Cortex of kidney (tissue), 1 donor: ENCODE measurements around the gene CDH12.
"Not testable (repeated sequence)": the region's sequence is repeated elsewhere in the genome, so short reads cannot be mapped to it uniquely, and the experiment has no call there.

Experiments
- DNase-seq: peaks from one replicate; lab custom pipeline; 2025; lab: John Stamatoyannopoulos, UW

CDH12 gene

GRCh38 chr5:22151801-22152200 is 701.3 kb downstream of the CDH12 start:
- DNase-seq: not testable (repeated sequence)

DNA sequence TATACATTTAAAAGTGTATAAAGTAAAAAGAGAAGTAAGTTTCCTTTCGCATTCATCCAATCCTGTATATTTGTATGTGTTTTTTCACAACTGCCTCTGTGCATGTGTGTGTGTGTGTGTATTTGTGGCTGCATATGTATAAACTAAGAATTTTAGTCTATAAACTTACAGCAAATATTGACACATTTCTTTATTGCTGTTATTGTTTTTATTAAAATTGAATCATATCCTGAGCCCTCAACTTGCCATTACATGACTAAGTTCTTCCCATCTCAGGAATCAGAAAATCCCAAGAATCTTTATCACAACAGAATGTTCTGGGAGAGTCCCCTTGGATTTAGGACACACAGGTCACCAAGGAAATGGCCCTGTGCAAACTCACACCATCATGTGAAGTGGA is 712.7 kb downstream of the CDH12 start:
- DNase-seq: not testable (repeated sequence)

DNA sequence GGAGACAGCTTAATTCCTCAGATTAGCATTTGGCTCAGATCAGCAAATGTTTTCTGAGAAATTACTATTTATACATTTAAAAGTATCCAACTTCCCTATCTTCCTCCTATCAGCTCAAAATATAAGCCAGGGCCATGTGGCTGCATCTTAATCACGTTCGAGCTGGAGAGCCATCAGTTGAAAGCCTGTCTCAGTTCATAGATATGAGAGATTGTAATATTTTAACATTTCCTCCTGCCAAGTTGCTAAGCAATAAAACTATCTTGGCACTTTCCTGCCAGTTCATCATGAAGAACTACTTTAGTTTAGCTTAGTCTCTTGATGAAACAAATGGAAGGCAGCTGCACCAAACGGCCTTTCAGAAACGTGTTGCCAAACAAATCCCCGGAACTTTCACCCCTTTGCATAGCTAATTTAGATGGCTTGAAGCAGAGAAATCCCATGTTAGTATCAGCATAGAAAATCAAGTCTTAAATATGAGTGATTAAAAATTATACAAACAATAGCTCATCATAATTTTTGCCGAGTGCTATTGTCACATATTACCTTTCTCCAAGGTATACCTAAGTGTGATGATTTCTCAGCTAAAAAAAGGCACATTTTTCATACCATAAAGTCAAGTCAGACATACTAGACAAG is 713.4 kb downstream of the CDH12 start:
- not testable (repeated sequence) for DNase-seq

GRCh38 chr5:22111320-22111719 is 741.8 kb downstream of the CDH12 start:
- DNase-seq: no peak

- no peak for DNase-seq
These were observed 743.8 kb downstream of the CDH12 start for GRCh38 chr5:22109315-22109714.

DNA sequence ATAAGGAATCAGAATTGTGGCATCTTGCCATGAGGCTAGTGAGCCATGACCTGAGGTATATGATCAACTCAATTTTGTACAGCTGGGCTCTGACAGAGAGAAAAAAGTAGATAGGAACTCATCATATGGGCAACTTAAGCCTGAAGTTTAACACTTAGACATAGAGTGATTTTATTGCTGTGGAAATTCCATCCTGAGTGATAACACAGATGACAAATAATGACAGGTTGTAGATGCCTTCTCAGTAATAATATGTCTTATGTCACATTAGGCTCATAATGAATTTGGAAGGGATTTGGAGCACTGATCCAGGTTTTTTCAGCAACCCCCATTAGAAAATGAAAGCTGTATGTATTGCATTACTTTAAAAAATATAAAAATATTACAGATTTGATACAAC is 744.6 kb downstream of the CDH12 start:
- DNase-seq: no peak

GRCh38 chr5:22102823-22103359 is 750.3 kb downstream of the CDH12 start:
- DNase-seq: no peak

- no peak for DNase-seq
These were observed 764.6 kb downstream of the CDH12 start for GRCh38 chr5:22088517-22088916.

DNA sequence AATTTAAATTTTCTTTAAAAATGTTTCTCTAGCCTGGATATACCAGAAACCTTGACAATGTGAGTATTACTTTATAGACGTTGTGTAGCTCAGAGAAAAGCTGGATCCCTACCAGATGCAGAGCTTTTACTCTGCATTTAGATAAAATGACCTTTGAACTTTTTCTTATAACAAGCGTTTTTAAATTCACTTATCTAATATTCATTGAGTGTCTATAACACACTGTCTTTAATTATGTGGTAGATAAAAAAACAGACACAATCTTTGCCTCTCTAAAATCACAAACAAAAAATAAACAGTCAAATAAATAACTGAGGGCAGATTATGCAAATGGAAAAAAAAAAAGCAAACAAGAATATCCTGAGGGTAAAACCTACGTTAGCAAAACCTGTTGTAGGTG is 773.6 kb downstream of the CDH12 start:
- DNase-seq: no peak

DNA sequence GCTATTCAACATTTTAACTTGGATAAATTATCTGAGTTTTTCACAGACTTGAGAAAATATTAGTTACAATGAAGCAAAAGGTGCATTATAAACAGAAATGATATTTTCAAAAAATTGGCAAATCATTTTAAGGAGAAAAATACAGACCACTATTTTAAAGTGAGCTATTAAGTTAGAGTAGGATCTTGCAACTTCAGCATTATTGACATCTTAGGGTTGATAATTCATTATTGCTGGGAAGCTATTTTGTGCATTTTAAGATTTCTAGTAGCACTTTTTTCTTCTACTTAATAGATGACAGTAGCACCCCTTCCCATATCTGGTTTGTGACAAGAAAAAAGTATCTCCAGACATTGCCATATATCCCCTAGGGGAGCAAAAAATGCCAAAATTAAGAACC is 774.1 kb downstream of the CDH12 start:
- DNase-seq: no peak

DNA sequence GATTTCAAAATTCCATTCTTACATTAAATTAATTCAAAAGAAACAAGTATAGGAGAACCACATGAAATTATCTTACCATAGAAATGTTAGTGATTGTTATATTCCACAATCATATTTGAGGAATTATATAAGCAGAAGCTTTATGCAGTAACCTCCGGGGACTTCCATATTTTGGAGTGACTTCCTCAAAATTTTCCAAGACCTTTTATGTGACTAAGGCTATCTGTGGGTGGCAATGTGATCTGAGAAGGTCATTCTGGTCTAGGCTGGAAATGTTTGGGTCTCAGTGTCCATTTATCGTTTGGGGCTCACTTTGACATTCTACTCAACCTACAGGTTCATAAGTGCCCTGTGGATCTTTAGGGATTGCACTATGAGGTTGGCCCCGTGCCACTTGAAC is 776.6 kb downstream of the CDH12 start:
- DNase-seq: no peak

- DNase-seq: no peak
These were observed 782.9 kb downstream of the CDH12 start for GRCh38 chr5:22070186-22070728.

- no peak for DNase-seq
These were observed 789.4 kb downstream of the CDH12 start for GRCh38 chr5:22063717-22064116.

DNA sequence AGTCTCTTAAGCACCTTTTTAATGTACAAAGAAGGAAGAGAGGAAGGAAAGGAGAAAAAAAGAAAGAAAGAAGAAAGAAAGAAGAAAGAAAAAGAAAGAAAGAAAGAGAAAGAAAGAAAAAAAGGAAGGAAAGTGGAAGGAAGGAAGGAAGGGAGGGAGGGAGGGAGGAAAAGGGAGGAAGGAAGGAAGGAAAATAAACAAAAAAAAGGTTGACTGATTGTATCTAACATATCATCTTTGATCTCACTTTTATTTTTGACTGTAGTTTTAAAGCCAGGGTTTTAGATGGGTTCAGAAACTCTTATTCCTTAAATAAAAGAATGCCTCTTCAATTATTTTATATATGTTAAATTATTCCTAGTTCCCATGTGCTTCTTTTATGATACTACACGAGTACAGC is 794.5 kb downstream of the CDH12 start:
- DNase-seq: no peak

DNA sequence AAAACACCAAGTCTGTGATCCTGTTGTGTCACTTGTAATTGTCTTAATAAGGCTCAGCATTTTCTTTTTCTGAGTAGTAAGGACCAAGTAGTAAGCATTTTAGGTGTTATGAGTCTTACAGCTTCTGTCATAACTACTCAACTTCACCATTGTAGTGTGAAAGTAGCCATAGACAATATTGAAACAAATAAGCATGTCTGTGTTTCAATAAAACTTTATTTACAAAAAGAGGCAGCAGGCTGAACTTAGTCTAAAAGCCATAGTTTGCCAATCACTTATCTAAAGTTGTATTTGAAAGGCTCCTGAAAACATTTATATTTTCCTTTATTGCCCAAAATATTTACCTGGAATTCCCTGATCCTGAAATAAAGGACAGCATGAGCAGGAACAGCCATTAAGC is 796.1 kb downstream of the CDH12 start:
- no peak for DNase-seq

DNA sequence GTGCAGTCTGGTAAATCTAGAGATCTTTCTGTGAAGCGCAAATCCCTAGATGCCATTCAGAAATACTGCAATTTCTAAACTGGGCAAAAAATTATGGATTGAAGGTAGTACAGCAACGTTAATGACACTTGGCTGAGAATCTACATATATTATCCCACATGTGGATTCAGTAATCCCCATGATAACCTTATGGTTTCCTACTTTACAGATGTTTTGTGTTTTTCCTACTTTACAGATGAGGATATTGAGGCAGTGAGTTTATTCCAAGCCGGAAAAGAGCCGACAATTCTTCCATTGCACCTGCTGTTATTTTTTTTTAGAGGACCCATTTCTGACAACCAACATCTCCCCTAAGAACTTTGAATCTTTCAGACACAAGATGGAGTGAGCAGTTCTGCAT is 796.5 kb downstream of the CDH12 start:
- no peak for DNase-seq

DNA sequence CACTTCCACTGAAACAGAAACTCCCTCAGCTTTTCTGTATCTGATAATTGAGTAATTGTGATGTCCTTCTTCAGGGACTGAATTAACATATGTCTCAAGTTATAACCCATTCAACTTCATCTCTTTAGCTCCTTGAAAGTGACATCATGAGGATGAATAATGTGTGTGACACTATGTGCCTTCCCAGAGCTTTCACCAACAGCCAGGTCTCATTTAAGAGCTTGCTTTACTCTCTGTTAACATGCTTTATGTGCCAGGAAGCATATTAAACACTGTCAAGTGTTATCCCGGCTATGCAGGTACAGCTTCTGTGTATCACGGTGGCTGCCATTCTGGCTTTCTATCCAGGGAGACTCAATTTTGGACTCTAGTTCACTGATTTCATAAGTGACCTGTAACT is 799.9 kb downstream of the CDH12 start:
- no peak for DNase-seq

DNA sequence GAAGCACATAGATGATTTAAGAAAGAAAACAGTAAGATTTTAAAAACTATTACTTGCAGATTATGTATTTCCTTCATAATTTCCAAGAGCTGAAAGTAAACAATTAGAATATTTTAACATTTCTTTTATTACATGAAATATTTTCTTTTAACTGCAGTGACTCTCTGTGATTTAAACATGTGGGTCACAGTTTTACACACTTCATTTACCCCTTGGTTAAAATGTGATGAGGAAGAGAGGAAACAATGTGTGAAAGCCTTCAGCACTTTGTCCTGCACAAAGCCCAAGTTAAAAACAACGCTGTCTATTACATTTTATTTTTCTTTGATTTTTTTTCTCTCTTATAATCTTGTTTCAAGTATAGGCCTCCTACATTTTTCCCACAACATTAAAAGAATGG is 801.3 kb downstream of the CDH12 start:
- no peak for DNase-seq

- DNase-seq: no peak
These were observed 802.2 kb downstream of the CDH12 start for GRCh38 chr5:22050931-22051330.

DNA sequence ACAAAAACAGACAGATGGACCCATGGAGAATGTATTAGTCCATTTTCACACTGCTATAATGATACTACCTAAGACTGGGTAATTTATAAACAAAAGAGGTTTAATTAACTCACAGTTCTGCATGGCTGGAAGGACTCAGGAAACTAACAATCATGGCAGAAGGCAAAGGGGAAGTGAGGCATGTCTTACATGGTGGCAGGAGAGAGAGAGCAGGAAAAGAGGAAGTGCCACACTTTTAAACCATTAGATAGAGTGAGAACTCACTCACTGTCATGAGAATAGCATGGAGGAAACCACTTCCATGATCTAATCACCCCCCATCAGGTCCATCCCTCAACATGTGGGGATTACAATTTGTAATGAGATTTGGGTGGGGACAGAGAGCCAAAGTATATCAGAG is 808.9 kb downstream of the CDH12 start:
- no peak for DNase-seq

DNA sequence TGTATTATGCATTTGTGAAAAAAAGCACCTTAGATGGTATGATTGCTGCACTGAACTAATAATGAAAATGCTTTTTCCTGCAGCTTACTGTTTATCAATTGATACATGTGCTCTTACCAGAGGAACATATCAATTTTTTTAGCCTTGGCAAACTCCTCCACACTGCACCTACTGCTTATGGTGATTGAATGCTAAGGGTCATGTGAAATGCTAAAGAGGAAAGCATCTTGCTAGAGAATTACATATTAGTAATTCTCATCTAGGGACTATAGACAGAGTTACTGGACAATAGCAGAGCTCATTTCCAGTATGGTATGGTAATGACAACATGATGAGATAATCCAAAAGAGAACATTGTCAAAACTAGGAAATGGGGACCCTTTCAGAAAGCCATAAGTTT is 817.1 kb downstream of the CDH12 start:
- no peak for DNase-seq

GRCh38 chr5:22033066-22033465 is 820.1 kb downstream of the CDH12 start:
- no peak for DNase-seq

GRCh38 chr5:22023784-22024183 is 829.4 kb downstream of the CDH12 start:
- DNase-seq: no peak

DNA sequence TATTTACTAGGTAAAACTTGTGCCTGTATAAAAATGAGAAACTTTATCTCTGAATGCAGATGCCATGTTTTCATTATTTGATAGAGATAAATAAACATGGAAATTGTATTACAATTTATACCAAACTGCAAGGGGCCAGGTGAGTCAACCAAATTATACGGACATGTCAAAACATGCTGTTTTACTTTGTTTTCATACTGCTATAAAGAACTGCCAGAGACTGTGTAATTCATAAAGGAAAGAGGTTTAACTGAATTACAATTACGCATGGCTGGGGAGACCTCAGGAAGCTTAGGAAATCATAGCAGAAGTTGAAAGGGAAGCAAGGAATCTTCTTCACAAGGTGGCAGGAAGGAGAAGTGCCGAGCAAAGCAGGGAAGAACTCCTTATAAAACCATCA is 840.3 kb downstream of the CDH12 start:
- not testable (repeated sequence) for DNase-seq
